Right kidney (tissue), 9 donors: Measurements from ENCODE around the gene SIM1.
A peak's percentile ranks its signal among the peaks of the same experiment; 100 is the strongest.

Experiments
- DNase-seq: peaks from one replicate; pipeline ENCODE4 v3.0.0-alpha.2; 2016
- long read RNA-seq, 8 donors: transcript quantifications; one replicate each; lab custom pipeline, GENCODE V29; 2026

Gene SIM1
- long read RNA-seq, donor 1, partial matches to known transcripts, result 0 of 1 reads
- long read RNA-seq, donor 1, other reads (novel, unspliced or antisense), result 0 of 1 reads
- long read RNA-seq, donor 2, result 0 reads
- long read RNA-seq, donor 3, partial matches to known transcripts, result 0 of 5 reads
- long read RNA-seq, donor 3, other reads (novel, unspliced or antisense), result 0 of 5 reads
- long read RNA-seq, donor 4, partial matches to known transcripts, result 0 of 5 reads
- long read RNA-seq, donor 4, other reads (novel, unspliced or antisense), result 0 of 5 reads
- long read RNA-seq, donor 5, partial matches to known transcripts, result 0 of 2 reads
- long read RNA-seq, donor 5, other reads (novel, unspliced or antisense), result 0 of 2 reads
- long read RNA-seq, donor 6, transcript SIM1-203 (2 exons, 565 nt), result major isoform, 7 of 10 reads
- long read RNA-seq, donor 6, partial matches to known transcripts, result 0 of 10 reads
- long read RNA-seq, donor 6, other reads (novel, unspliced or antisense), result 0 of 10 reads
- long read RNA-seq, donor 7, partial matches to known transcripts, result 0 of 5 reads
- long read RNA-seq, donor 7, other reads (novel, unspliced or antisense), result 0 of 5 reads
- long read RNA-seq, donor 8, partial matches to known transcripts, result 0 of 1 reads
- long read RNA-seq, donor 8, other reads (novel, unspliced or antisense), result 0 of 1 reads

GRCh38 chr6:100464903-100465700 lies at the start of gene SIM1:
Gene SIM1 (minus strand): TSS chr6:100464921. CDS start chr6:100463468, 1,453 bp downstream.
- DNase-seq, result peak; percentile 91

- no peak for DNase-seq
These were observed 47.6 kb upstream of the SIM1 start for GRCh38 chr6:100512203-100512862.

GRCh38 chr6:100509101-100509500 lies 44.4 kb upstream of the SIM1 start:
- no peak for DNase-seq

- DNase-seq, result no peak
These were observed 41.9 kb upstream of the SIM1 start for GRCh38 chr6:100506651-100507050.

- DNase-seq, result no peak
These were observed 40.3 kb upstream of the SIM1 start for GRCh38 chr6:100504786-100505737.

GRCh38 chr6:100503043-100503705 lies 38.5 kb upstream of the SIM1 start:
- DNase-seq, result no peak

GRCh38 chr6:100493206-100493888 lies 28.6 kb upstream of the SIM1 start:
- DNase-seq, result no peak

- no peak for DNase-seq
These were observed 27.4 kb upstream of the SIM1 start for GRCh38 chr6:100491952-100492670.

- DNase-seq, result no peak
These were observed 25.3 kb upstream of the SIM1 start for GRCh38 chr6:100490065-100490464.

GRCh38 chr6:100488244-100488643 lies 23.5 kb upstream of the SIM1 start:
- no peak for DNase-seq

- DNase-seq, result no peak
These were observed 22.9 kb upstream of the SIM1 start for GRCh38 chr6:100487638-100488037.

- no peak for DNase-seq
These were observed 20.5 kb upstream of the SIM1 start for GRCh38 chr6:100485268-100485667.

GRCh38 chr6:100484474-100484873 lies 19.8 kb upstream of the SIM1 start:
- no peak for DNase-seq

- no peak for DNase-seq
These were observed 18.0 kb upstream of the SIM1 start for GRCh38 chr6:100482698-100483097.

GRCh38 chr6:100479179-100480035 lies 14.7 kb upstream of the SIM1 start:
- DNase-seq, result peak; percentile 30

- no peak for DNase-seq
These were observed 11.0 kb upstream of the SIM1 start for GRCh38 chr6:100475554-100476320.

GRCh38 chr6:100473182-100473581 lies 8.5 kb upstream of the SIM1 start:
- no peak for DNase-seq

GRCh38 chr6:100472674-100473073 lies 8.0 kb upstream of the SIM1 start:
- DNase-seq, result no peak
